ENCODE data around the gene ZNF496.

DNA sequence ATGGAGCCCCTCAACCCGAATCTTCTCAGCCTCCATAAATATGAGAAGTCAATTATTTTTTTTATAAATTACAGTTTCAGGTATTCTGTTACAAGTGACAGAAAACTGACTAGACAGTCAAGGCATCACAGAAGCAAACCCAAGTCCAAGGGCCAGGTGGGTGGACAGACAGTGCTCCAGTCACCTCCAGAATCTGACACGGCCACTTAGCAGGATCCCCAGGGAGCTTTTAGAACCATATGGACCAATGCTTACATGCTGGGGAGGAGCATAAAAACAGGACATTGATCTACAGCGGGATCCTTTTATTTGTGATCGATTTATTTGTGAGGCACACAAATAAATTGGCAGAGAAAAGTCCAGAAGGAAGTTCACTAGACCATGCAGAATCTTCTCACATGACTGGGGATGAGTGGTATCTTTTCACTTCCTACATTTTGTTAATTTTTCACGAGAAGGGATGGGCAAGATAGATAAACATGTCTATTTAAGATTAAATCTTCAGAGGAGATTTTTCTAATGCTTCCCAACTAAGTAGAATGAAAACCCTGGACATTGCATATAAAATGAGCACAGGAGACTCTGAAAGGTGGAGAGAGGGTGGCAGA, 15.0 kb downstream of the ZNF496 start:
- TF ChIP-seq, protein P1, sequence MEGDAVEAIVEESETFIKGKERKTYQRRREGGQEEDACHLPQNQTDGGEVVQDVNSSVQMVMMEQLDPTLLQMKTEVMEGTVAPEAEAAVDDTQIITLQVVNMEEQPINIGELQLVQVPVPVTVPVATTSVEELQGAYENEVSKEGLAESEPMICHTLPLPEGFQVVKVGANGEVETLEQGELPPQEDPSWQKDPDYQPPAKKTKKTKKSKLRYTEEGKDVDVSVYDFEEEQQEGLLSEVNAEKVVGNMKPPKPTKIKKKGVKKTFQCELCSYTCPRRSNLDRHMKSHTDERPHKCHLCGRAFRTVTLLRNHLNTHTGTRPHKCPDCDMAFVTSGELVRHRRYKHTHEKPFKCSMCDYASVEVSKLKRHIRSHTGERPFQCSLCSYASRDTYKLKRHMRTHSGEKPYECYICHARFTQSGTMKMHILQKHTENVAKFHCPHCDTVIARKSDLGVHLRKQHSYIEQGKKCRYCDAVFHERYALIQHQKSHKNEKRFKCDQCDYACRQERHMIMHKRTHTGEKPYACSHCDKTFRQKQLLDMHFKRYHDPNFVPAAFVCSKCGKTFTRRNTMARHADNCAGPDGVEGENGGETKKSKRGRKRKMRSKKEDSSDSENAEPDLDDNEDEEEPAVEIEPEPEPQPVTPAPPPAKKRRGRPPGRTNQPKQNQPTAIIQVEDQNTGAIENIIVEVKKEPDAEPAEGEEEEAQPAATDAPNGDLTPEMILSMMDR (IDR thresholded peaks at IDR 0.05): no peak
- TF ChIP-seq POLR2A (IDR thresholded peaks at IDR 0.05): no peak
